Vagina (tissue), 2 donors: ENCODE data around the gene TMEM61.

Experiments used
- CTCF ChIP-seq, 3 experiments: fragments of 450-650 bp in 2 of 3; fragments of 200-600 bp in 1 of 3; sonication (generic) in 1 of 3; IDR thresholded peaks; one replicate each; pipeline ENCODE4 v1.5.1; 2017 to 2019; ENCODE audit warnings: antibody characterized with exemption in 3 of 3, mild to moderate bottlenecking in 2 of 3, moderate library complexity in 2 of 3
- POLR2A ChIP-seq, 2 donors: fragments of 450-650 bp; IDR thresholded peaks; one replicate each; pipeline ENCODE4 v1.6.1; 2017; ENCODE audit warnings: antibody characterized with exemption in 2 of 2, mild to moderate bottlenecking in 2 of 2, moderate library complexity in 2 of 2
- POLR2AphosphoS5 ChIP-seq, 2 donors: sonication (generic); formaldehyde crosslinking; IDR thresholded peaks; one replicate each; pipeline ENCODE4 v1.9.0; 2017; ENCODE audit warnings: antibody characterized with exemption in 2 of 2, mild to moderate bottlenecking in 2 of 2, low read depth in 1 of 2; ENCODE audit not compliant: insufficient read depth in 1 of 2

DNA sequence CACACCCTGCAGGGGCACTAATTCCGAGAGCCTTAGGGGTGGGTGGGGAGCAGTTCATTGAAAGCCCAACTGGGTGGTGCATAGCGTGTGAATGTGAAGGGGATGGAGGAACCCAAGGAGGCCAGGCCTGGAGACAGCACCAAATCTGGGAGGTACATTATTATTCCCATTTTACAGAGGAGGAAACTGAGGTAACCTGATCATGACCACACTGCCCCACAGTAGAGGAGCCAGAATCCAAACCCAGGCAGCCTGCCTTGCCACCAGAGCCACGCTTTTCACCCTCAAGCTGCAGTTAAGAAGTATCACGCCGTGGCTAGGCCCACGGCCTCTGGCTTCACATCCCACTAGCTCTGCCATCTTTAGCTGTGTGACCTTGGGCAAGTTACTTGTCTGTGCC lies 17.7 kb downstream of the TMEM61 start:
- TF ChIP-seq CTCF (IDR thresholded peaks at IDR 0.05), result no peak
- no peak for TF ChIP-seq POLR2A (IDR thresholded peaks at IDR 0.05)
- TF ChIP-seq POLR2AphosphoS5 (IDR thresholded peaks at IDR 0.05; ENCODE audit: insufficient read depth in 1 of 2, low read depth in 1 of 2), result no peak
